Measurements from ENCODE around the gene PRDX2.

Gene PRDX2

DNA sequence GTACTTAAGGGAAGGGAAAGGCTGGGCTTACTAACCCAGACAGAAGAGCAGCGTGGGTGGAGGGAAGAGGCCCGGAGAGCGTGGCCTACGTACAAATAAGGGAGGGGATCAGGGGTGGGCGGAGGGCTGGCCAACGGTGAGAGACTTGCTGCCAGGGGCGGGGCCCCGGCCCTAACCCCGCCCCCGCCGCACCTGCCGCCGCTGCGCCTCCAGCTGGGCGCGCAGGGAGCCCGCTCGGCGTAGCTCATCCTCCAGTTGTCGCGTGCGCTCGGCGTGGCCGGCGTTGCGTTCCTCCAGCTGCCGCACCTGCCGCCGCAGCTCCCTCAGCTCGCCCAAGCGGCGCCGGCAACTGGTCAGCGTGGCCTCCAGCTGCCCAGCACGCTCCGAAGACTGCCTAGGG, 31.9 kb downstream of the PRDX2 start:
- no peaks in the 10 kb centered on the region for H3K9me3 ChIP-seq (ENCODE audit: insufficient read depth, low read depth, low read length)
- TF ChIP-seq, protein P1, sequence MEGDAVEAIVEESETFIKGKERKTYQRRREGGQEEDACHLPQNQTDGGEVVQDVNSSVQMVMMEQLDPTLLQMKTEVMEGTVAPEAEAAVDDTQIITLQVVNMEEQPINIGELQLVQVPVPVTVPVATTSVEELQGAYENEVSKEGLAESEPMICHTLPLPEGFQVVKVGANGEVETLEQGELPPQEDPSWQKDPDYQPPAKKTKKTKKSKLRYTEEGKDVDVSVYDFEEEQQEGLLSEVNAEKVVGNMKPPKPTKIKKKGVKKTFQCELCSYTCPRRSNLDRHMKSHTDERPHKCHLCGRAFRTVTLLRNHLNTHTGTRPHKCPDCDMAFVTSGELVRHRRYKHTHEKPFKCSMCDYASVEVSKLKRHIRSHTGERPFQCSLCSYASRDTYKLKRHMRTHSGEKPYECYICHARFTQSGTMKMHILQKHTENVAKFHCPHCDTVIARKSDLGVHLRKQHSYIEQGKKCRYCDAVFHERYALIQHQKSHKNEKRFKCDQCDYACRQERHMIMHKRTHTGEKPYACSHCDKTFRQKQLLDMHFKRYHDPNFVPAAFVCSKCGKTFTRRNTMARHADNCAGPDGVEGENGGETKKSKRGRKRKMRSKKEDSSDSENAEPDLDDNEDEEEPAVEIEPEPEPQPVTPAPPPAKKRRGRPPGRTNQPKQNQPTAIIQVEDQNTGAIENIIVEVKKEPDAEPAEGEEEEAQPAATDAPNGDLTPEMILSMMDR (conservative IDR thresholded peaks at IDR 0.05; ENCODE audit: low read length) = no peak
- TF ChIP-seq EZH2phosphoT487 (IDR thresholded peaks at IDR 0.05; ENCODE audit: borderline replicate concordance) = no peak
- H3K79me2 ChIP-seq (ENCODE audit: insufficient read depth, low read length) = no peaks in the 10 kb centered on the region
- no peak overlapping the region for H3K4me2 ChIP-seq (ENCODE audit: low read depth, low read length, poor library complexity, severe bottlenecking)
- H3K36me3 ChIP-seq (ENCODE audit: insufficient read depth, low read length) = no peaks in the 10 kb centered on the region
- no peak overlapping the region for H2AFZ ChIP-seq (ENCODE audit: low read length)
- no peaks in the 10 kb centered on the region for H3K4me1 ChIP-seq (ENCODE audit: insufficient read depth, low read length, poor library complexity, severe bottlenecking)
- H3K9ac ChIP-seq (ENCODE audit: low read depth, low read length, poor library complexity, severe bottlenecking) = no peak overlapping the region
- no peaks in the 10 kb centered on the region for H3F3A ChIP-seq (ENCODE audit: low read depth)
- no peaks in the 10 kb centered on the region for H4K20me1 ChIP-seq (ENCODE audit: insufficient read depth, low read length, poor library complexity, severe bottlenecking)
- H3K4me3 ChIP-seq (ENCODE audit: low read length, poor library complexity, severe bottlenecking) = no peak overlapping the region
- H3K27me3 ChIP-seq (ENCODE audit: insufficient read depth, low read length, poor library complexity, severe bottlenecking) = no peaks in the 10 kb centered on the region
- H3K9me2 ChIP-seq (replicated peaks; ENCODE audit: low read depth, low read length) = no peaks in the 10 kb centered on the region

DNA sequence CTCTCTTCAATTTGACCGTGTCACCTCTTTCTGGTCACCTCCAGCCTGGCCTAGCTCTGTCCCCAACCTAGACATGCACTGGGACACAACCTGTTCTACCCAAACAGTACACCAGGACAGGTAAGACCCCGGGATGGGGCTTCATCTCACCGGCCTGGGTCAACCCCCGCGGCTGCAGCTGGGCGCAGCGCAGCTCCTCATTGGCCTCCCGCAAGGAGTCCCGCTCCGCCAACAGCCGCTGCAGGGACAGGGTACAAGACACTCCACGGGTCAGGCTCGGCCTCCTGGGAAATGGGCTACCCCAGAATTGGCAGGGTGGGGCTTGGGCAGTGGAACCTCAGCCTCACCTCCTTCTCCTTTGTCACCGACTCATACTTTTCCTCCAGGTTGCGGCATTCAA, 33.9 kb downstream of the PRDX2 start:
- H3K4me1 ChIP-seq (ENCODE audit: insufficient read depth, low read length, poor library complexity, severe bottlenecking) = no peaks in the 10 kb centered on the region
- H3K79me2 ChIP-seq (ENCODE audit: insufficient read depth, low read length) = no peaks in the 10 kb centered on the region
- H3K27me3 ChIP-seq (ENCODE audit: insufficient read depth, low read length, poor library complexity, severe bottlenecking) = no peaks in the 10 kb centered on the region
- no peaks in the 10 kb centered on the region for H4K20me1 ChIP-seq (ENCODE audit: insufficient read depth, low read length, poor library complexity, severe bottlenecking)
- no peaks in the 10 kb centered on the region for H3K9me3 ChIP-seq (ENCODE audit: insufficient read depth, low read depth, low read length)
- TF ChIP-seq EZH2phosphoT487 (IDR thresholded peaks at IDR 0.05; ENCODE audit: borderline replicate concordance) = no peak
- TF ChIP-seq, protein P1 (conservative IDR thresholded peaks at IDR 0.05; ENCODE audit: low read length) = no peak
- no peak overlapping the region for H2AFZ ChIP-seq (ENCODE audit: low read length)
- H3K9me2 ChIP-seq (replicated peaks; ENCODE audit: low read depth, low read length) = no peaks in the 10 kb centered on the region
- H3K36me3 ChIP-seq (ENCODE audit: insufficient read depth, low read length) = no peaks in the 10 kb centered on the region
- H3K4me3 ChIP-seq (ENCODE audit: low read length, poor library complexity, severe bottlenecking) = no peak overlapping the region
- H3F3A ChIP-seq (ENCODE audit: low read depth) = no peaks in the 10 kb centered on the region
- no peak overlapping the region for H3K4me2 ChIP-seq (ENCODE audit: low read depth, low read length, poor library complexity, severe bottlenecking)
- H3K9ac ChIP-seq (ENCODE audit: low read depth, low read length, poor library complexity, severe bottlenecking) = no peak overlapping the region

DNA sequence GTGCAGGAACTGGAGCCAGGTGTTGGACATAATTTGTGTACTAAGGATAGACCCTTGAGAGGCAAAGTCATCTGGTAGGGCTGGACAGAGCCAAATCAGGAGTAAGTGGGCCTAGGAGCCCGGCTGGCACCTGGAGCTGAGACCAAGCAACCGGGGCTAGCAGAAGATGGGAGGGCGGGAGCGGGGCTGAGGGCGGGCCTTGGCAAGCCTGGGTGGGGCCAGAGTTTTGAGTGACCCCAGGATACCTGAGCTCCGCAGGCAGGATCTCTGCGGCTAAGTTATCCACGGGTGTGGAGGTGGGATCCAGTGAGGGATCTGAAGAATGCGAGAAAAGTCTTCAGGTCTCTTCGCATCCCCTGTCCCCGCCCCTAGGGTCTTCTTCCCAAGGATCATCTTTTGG, 34.5 kb downstream of the PRDX2 start:
- Histone ChIP-seq H3K9me3 (ENCODE audit: insufficient read depth, low read depth, low read length) (no peaks in the 10 kb centered on the region), H3K9me2 (replicated peaks; ENCODE audit: low read depth, low read length) (no peaks in the 10 kb centered on the region), H2AFZ (ENCODE audit: low read length) (no peak overlapping the region), H3K36me3 (ENCODE audit: insufficient read depth, low read length) (no peaks in the 10 kb centered on the region), H3K4me3 (ENCODE audit: low read length, poor library complexity, severe bottlenecking) (no peak overlapping the region), H3K9ac (ENCODE audit: low read depth, low read length, poor library complexity, severe bottlenecking) (no peak overlapping the region), H3K27me3 (ENCODE audit: insufficient read depth, low read length, poor library complexity, severe bottlenecking) (no peaks in the 10 kb centered on the region), H3F3A (ENCODE audit: low read depth) (no peaks in the 10 kb centered on the region), H3K4me1 (ENCODE audit: insufficient read depth, low read length, poor library complexity, severe bottlenecking) (no peaks in the 10 kb centered on the region), H3K4me2 (ENCODE audit: low read depth, low read length, poor library complexity, severe bottlenecking) (no peak overlapping the region), H4K20me1 (ENCODE audit: insufficient read depth, low read length, poor library complexity, severe bottlenecking) (no peaks in the 10 kb centered on the region), H3K79me2 (ENCODE audit: insufficient read depth, low read length) (no peaks in the 10 kb centered on the region)
- TF ChIP-seq, protein P1 (conservative IDR thresholded peaks at IDR 0.05; ENCODE audit: low read length) = no peak
- TF ChIP-seq EZH2phosphoT487 (IDR thresholded peaks at IDR 0.05; ENCODE audit: borderline replicate concordance) = no peak
